ENCODE data around the gene SUCLG2. TPM values are rescaled to one million over a fixed set of nuclear protein-coding genes. Genes with fewer than 3 reads are reported as not detected.

The SUCLG2 gene
- total RNA-seq, 1 experiment from 2014 or later = 53.5 TPM

DNA sequence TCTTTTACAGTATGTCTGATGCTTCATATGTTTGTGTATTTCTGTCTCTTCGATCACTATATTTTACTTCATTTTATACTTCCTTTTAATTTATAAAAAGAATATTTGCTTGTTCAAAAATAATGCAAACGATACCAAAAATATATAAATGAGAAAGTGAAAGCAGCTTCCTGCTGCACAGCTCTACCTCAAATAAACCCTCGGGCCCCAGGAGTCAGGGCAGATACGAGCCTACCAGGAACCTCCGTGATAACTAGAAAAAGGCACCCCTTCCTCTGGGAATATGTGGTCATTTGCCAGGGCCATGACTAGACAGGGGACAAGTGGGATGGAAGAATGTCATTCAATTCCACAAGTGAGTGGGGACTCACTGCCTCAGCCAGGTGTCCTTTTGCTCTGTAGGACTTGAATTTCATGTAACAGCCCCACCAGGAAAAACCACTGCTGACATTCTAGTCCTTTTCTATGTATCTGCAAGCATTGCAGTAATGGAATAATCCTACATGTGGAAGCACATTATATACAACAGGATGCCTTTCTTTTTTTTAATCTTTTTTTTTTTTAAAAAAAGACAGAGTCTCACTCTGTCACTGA is 133.3 kb downstream of the SUCLG2 start:
- CTCF ChIA-PET = no interaction called here
- TF ChIP-seq, protein P1, sequence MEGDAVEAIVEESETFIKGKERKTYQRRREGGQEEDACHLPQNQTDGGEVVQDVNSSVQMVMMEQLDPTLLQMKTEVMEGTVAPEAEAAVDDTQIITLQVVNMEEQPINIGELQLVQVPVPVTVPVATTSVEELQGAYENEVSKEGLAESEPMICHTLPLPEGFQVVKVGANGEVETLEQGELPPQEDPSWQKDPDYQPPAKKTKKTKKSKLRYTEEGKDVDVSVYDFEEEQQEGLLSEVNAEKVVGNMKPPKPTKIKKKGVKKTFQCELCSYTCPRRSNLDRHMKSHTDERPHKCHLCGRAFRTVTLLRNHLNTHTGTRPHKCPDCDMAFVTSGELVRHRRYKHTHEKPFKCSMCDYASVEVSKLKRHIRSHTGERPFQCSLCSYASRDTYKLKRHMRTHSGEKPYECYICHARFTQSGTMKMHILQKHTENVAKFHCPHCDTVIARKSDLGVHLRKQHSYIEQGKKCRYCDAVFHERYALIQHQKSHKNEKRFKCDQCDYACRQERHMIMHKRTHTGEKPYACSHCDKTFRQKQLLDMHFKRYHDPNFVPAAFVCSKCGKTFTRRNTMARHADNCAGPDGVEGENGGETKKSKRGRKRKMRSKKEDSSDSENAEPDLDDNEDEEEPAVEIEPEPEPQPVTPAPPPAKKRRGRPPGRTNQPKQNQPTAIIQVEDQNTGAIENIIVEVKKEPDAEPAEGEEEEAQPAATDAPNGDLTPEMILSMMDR (IDR thresholded peaks at IDR 0.05; ENCODE audit: insufficient read depth in 1 of 2, low read depth in 1 of 2, low read length in 1 of 2, severe bottlenecking in 1 of 2, unreplicated experiment in 1 of 2) = no peak
- no peaks in the 10 kb centered on the region for H3K4me1 Mint-ChIP-seq (ENCODE audit: low read depth, unreplicated experiment)

DNA sequence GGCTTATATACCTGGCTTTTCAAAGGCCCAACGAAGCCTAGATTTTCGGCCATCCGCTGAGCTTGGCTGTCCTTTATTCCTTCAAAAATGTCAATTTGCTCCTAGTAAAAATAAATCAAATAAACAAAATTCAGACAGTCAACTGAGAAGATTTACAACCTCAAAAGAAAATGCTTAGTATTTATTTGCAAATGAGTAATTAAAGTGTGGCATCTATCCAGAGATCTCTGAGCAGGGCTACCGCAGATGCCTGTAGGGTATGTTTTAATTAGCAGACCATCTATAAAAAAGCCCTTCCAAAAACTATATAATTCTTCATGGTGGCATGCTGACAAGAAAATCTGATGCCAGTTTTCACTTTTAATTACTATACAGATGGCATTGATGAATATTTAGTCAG is 136.2 kb downstream of the SUCLG2 start:
- BruUV-seq (replicated peaks) = no TSS peak
- CTCF ChIA-PET = no interaction called here
- intact Hi-C loops (cut with micrococcal nuclease; ENCODE audit: unreplicated experiment) = no loop called here
- no peak for DNase-seq
- H3K27me3 Mint-ChIP-seq (ENCODE audit: insufficient read depth, unreplicated experiment) = no peaks in the 10 kb centered on the region
- no peak overlapping the region for H3K27ac Mint-ChIP-seq (ENCODE audit: unreplicated experiment)
- no peaks in the 10 kb centered on the region for H3K36me3 Mint-ChIP-seq (ENCODE audit: insufficient read depth, unreplicated experiment)
- no peaks in the 10 kb centered on the region for H3K4me1 Mint-ChIP-seq (ENCODE audit: low read depth, unreplicated experiment)
- Histone ChIP-seq H3K4me3 (ENCODE audit: low read depth, low read length) (no peak overlapping the region), H3K9me3 (no peaks in the 10 kb centered on the region), H3K27me3 (replicated peaks; ENCODE audit: control insufficient read depth, insufficient read depth, low read length) (no peaks in the 10 kb centered on the region), H3K36me3 (ENCODE audit: control insufficient read depth, insufficient read depth, low read length) (no peaks in the 10 kb centered on the region), H3K4me1 (no peaks in the 10 kb centered on the region)
- TF ChIP-seq, protein P1 (IDR thresholded peaks at IDR 0.05; ENCODE audit: insufficient read depth in 1 of 2, low read depth in 1 of 2, low read length in 1 of 2, severe bottlenecking in 1 of 2, unreplicated experiment in 1 of 2) = no peak
- no peak overlapping the region for H3K4me3 Mint-ChIP-seq (ENCODE audit: unreplicated experiment)
- POLR2A ChIA-PET = no interaction called here
- no peaks in the 10 kb centered on the region for H3K9me3 Mint-ChIP-seq (ENCODE audit: unreplicated experiment)

More for the DNA sequence above, 133.3 kb downstream of the SUCLG2 start:
- no peak overlapping the region for H3K27ac Mint-ChIP-seq (ENCODE audit: unreplicated experiment)
- no peak for DNase-seq
- Histone ChIP-seq H3K9me3 (no peaks in the 10 kb centered on the region), H3K27me3 (replicated peaks; ENCODE audit: control insufficient read depth, insufficient read depth, low read length) (no peaks in the 10 kb centered on the region), H3K4me3 (ENCODE audit: low read depth, low read length) (no peak overlapping the region), H3K36me3 (ENCODE audit: control insufficient read depth, insufficient read depth, low read length) (no peaks in the 10 kb centered on the region), H3K4me1 (no peaks in the 10 kb centered on the region)
- intact Hi-C loops (cut with micrococcal nuclease; ENCODE audit: unreplicated experiment) = no loop called here
- no peak overlapping the region for H3K4me3 Mint-ChIP-seq (ENCODE audit: unreplicated experiment)
- no peaks in the 10 kb centered on the region for H3K27me3 Mint-ChIP-seq (ENCODE audit: insufficient read depth, unreplicated experiment)
- no TSS peak for BruUV-seq (replicated peaks)
- H3K36me3 Mint-ChIP-seq (ENCODE audit: insufficient read depth, unreplicated experiment) = no peaks in the 10 kb centered on the region
- POLR2A ChIA-PET = no interaction called here
- no peaks in the 10 kb centered on the region for H3K9me3 Mint-ChIP-seq (ENCODE audit: unreplicated experiment)

DNA sequence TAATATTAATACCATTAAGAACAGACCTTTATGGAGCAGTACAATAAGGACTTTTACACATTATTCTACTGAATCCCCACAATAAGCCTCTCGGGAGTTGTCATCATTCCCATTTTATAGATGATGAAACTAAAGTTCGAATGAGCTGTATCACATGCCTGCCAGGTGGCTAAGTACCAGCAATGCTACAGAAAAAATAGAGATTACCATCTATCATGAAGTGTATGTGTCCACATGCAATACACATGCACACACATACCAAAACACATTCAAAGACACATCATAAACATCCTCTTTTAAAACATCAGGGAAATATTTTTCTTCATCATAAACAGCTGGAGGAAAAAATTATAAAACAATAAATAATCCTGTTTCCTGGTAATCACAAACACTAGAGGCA is 136.6 kb downstream of the SUCLG2 start:
- no peaks in the 10 kb centered on the region for H3K27me3 Mint-ChIP-seq (ENCODE audit: insufficient read depth, unreplicated experiment)
- Histone ChIP-seq H3K27me3 (replicated peaks; ENCODE audit: control insufficient read depth, insufficient read depth, low read length) (no peaks in the 10 kb centered on the region), H3K4me1 (no peaks in the 10 kb centered on the region), H3K4me3 (ENCODE audit: low read depth, low read length) (no peak overlapping the region), H3K9me3 (no peaks in the 10 kb centered on the region), H3K36me3 (ENCODE audit: control insufficient read depth, insufficient read depth, low read length) (no peaks in the 10 kb centered on the region)
- intact Hi-C loops (cut with micrococcal nuclease; ENCODE audit: unreplicated experiment) = no loop called here
- ChIA-PET CTCF (no interaction called here), POLR2A (no interaction called here)
- no peak overlapping the region for H3K4me3 Mint-ChIP-seq (ENCODE audit: unreplicated experiment)
- no peaks in the 10 kb centered on the region for H3K36me3 Mint-ChIP-seq (ENCODE audit: insufficient read depth, unreplicated experiment)
- DNase-seq = no peak
- TF ChIP-seq, protein P1 (IDR thresholded peaks at IDR 0.05; ENCODE audit: insufficient read depth in 1 of 2, low read depth in 1 of 2, low read length in 1 of 2, severe bottlenecking in 1 of 2, unreplicated experiment in 1 of 2) = no peak
- H3K9me3 Mint-ChIP-seq (ENCODE audit: unreplicated experiment) = no peaks in the 10 kb centered on the region
- H3K27ac Mint-ChIP-seq (ENCODE audit: unreplicated experiment) = no peak overlapping the region
- no TSS peak for BruUV-seq (replicated peaks)
- no peaks in the 10 kb centered on the region for H3K4me1 Mint-ChIP-seq (ENCODE audit: low read depth, unreplicated experiment)

All from Caco-2 (cell line).